NCI-H2029 (cell line): ENCODE data around the gene LCE4A.
"Not testable (repeated sequence)": the region's sequence is repeated elsewhere in the genome, so short reads cannot be mapped to it uniquely, and the experiment has no call there.

Source experiments
- DNase-seq: peaks from one replicate; lab custom pipeline; 2025; lab: John Stamatoyannopoulos, UW

Gene LCE4A, protein sequence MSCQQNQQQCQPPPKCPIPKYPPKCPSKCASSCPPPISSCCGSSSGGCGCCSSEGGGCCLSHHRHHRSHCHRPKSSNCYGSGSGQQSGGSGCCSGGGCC

GRCh38 chr1:152707860-152708259 is at the start of gene LCE4A:
LCE4A (plus strand) TSS chr1:152708160; CDS start chr1:152709076, 916 bp downstream.
- DNase-seq: no peak

GRCh38 chr1:152658649-152659048 is 49.3 kb upstream of the LCE4A start:
- DNase-seq: no peak

- DNase-seq: no peak
Measured at GRCh38 chr1:152663098-152663497, 44.9 kb upstream of the LCE4A start, which contains the start of gene LCE2D. LCE2D (plus strand) TSS chr1:152663380; CDS start chr1:152664106, 726 bp downstream.

GRCh38 chr1:152666171-152666570 is 41.8 kb upstream of the LCE4A start:
- DNase-seq: not testable (repeated sequence)

GRCh38 chr1:152667648-152668047 is 40.3 kb upstream of the LCE4A start:
- DNase-seq: no peak

GRCh38 chr1:152673016-152673415 is 34.9 kb upstream of the LCE4A start:
- DNase-seq: no peak

- DNase-seq: not testable (repeated sequence)
Measured at GRCh38 chr1:152674983-152675382, 33.0 kb upstream of the LCE4A start, which contains the start of gene LCE2C. LCE2C (plus strand) TSS chr1:152675279; CDS start chr1:152676016, 737 bp downstream.

DNA sequence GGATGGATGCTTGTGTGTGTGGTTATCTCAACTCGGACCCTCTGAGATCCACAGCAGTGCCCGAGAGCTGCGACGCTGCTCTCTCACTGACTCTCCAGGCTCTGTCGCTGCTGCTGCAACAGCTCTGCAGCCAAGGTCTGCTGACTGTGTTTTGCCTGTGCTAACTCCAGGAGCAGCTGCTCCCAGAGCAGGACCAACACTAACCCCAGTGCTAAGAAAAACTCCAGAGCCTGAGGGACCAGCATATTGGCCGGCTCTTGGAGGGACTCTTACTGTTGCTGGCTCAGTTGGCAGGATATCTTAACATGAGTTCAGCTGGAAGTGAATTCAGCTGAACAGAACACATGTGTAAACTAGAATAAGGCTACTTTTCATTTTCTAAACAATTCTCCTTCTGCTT is 28.5 kb upstream of the LCE4A start:
- no peak for DNase-seq

DNA sequence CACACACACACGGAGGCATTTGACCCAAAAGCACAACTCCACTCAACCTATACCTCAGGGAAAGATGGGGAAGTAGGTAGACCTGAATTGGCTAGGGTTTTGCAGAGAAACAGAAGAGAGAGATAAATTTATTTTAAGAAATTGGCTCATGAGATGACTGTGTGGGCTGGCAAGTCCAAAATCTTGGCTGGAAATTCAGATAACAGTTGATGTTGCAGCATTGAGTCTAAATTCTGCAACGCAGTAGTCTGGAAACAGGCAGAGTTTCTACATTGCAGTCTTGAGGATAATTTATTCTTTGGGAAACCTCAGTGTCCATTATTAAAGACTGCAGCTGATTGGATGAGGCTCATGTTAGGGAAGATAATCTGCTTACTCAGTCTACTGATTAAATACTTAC is 26.3 kb upstream of the LCE4A start:
- DNase-seq: no peak

- no peak for DNase-seq
Measured at GRCh38 chr1:152683846-152684245, 24.1 kb upstream of the LCE4A start.

DNA sequence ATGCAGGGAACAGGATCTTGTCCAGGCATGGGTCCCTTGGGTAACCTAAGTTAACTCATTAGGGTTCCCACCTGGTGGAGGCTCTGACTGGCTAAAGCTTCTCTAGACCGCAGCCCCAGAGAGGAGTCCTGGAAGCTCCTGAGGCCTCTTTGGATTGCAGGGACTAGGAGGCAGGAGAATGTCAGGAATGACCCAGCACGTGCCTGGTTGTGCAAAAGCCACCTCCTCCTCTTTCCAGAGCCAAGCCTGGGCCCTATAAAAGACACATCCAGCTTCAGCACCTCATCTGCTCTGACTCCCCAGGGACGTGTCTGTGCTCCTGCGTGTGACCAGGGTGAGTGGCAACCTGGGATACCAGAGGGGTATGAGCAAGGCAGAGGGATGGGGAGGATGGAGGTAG is 22.1 kb upstream of the LCE4A start, which contains the start of gene LCE2B:
Gene LCE2B, plus strand, starts transcription at position 301 of the 400 bp plus-strand sequence. CDS start 721 bp downstream, outside the sequence.
- DNase-seq: not testable (repeated sequence)

DNA sequence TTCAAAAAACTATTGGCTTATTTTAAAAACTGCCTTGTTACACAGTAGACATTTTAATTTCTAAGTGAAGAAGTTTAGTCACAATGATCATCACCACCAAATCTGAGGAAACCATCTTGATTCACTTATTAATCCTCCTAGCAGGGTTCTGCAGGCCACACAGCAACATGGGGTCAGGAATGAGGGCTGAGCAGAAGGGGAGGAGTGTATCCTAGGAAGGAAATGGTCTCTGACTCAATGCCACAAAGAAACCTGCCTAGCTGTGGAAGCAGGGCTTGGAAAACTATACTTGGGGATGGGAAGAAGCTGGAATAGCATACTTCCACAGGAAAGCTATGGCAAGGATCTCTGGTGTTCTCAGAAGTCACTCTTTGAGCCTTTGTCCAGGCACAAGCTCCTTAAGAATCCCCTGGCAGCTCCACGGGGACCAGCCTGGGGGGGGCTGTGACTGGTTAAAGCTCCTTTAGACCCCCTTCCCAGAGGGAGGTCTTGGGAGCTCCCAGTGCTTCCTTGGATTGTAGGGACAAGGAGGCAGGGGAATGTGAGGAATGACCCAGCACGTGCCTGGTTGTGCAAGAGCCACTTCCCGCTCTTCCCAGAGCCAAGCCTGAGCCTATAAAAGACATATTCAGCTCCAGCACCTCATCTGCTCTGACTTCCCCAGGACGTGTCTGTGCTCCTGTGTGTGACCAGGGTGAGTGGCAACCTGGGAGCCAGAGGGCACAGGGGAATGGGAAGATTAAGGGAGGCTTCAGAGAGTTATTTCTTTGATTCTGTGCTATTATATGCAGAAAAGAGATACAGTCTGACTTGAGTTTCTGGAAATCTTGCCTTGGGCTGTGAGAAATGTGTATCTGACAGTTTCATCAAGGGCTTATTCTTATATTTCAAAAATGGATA is 10.0 kb upstream of the LCE4A start, which contains the start of gene LCE2A:
Gene LCE2A, plus strand, starts transcription at position 645 of the 900 bp plus-strand sequence. CDS start 557 bp downstream, outside the sequence.
- DNase-seq: no peak

DNA sequence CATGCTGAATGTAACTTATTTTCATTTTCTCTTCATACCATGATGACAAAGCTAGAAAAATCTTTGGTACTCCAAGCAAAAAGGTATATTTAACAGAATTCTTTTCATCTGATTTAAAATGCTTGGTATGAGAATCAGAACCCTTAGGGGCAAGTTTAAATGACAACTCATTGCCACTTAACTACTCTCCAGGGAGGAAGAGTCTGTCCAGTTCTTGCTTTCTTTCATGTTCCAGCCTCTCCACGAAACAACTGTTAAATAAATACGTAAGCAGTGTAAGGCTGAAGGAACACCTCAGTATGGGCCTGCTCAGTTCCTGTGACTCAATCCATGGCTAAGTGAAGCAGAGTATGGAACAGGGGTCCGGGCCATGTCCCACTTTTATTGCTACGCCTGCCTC is 8.2 kb upstream of the LCE4A start:
- DNase-seq: no peak

- no peak for DNase-seq
Measured at GRCh38 chr1:152718238-152718637, 10.3 kb downstream of the LCE4A start.

- DNase-seq: no peak
Measured at GRCh38 chr1:152725261-152725660, 17.3 kb downstream of the LCE4A start.

DNA sequence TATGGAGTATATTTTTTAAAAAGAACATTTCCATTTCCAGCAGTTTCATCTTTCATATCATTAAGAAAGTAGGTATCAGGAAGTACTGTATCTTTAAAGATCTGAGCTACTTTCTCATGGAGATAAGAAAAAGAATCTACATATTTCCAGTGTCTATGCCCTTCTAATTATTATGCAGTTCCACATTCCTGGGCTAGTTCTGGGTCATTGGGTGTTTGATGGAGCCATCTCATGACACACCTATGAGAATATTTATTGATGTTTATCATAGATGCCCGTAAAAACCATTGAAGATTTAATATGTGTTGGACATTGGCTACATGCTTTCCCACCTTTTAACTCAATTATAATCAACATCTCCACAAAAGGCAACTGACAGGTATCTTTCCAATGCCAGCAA is 21.0 kb downstream of the LCE4A start:
- no peak for DNase-seq

DNA sequence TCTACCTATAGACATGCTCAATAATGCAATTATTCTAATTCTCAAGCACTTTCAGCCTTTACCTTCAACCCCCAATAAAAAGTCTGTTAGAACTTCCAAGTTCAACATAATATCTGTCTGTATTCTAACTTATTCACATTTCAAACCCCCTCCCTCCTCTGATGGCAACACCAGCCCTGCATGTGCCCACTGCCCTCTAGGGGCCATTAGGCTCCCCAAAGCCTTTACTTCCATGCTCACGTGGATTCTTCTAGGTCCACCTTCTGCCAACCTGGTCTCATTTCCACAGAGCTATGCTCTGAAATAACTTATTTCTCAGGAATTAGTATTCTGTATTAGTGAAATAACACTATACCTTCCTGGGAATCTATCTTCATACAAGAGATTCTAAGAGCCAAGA is 27.7 kb downstream of the LCE4A start:
- no peak for DNase-seq

GRCh38 chr1:152737997-152738396 is 30.0 kb downstream of the LCE4A start:
- DNase-seq: no peak

DNA sequence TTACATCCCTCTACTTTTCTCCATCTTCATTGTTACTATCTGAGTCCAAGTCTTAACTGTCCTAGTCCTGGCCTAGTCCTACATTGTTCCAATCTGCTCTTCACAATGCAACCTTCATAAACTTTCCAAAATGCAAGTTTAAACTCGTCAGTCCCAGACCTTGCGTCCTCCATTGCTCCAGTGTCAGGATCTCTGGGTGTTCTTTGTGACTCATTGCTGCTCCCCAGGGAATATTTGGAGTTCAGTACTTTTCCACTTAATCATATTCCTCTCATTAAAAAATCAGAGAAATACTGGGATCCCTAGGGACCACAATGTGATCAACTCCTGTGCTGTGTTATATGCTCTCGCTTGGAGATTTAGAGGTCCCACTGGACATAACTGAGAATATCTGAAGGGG is 31.9 kb downstream of the LCE4A start:
- no peak for DNase-seq

DNA sequence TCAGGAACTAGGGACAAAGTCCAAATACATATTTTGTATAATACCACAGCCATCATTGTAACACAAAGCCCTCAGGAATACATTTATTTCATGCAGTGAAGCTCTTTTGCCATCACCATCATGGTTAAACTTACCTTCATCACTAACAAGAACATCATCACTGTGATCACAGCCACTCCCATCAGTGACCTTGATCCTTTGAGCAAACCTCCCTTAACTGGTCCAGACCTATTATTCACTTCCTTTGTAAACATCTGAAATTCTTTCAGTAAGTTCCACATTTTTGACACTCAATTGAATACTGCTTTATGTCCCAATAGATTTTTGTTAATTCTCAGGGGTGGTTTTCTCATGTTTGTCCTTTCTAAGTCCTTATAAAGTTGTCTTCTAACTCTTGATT is 33.7 kb downstream of the LCE4A start:
- no peak for DNase-seq

DNA sequence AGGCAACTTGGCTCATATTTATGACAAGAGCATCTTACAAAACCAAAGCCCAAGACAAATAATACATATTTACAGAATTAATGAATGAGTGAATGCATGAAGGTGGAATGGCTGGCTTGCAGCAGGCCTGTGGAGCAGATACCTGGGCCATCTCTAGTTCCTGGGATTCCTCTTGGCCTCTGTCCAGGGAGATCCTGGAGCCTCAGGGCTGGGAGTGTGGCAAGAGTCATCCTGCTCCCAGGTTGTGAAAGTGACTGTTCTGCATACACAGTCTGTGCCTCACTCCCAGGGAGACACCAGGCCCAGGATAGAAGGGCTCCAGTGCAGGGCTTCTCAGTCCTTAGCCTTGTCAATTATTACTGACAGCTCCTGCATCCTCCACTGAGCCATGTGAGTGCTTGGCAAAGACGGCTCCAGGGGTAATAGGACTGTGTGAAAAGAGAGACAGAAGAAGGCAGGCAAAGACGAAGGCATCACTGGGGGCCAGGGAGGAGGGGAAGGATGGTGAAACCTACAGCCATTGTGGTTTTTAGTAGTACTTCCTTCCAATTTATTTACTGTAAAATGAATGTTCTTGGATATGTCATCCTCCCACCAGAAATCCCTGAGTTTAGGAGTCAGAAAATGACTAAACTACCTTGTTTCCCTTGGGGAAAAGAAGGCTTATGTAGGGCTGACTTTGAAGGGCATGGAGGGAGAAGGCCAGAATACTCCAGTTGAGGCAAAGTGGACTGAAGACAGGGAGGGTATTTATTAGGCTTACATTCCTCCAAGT is 35.6 kb downstream of the LCE4A start:
- no peak for DNase-seq

DNA sequence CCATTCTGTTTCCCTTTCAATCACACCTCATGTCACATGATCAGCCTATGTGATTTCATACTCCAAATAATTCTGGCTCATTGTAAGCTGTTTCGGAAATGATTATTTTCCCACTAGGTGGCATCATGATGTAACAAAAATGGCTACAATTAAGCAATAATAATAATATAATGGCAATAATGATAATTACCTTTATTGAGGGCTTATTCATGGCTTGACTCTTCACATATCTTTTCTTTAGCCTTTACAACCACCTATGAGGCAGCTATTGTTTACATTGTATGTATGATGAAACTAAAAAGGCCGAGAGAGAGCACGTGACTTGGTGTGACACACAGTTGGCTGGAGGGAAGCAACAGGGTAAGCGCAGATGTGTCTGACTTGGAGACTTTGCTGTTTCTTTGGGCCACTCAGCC is 37.3 kb downstream of the LCE4A start:
- no peak for DNase-seq
